Fibroblast of skin of scalp (primary cell): ENCODE measurements around the gene DR1.

Source experiments
- DNase-seq: peaks from one replicate; pipeline ENCODE4 v3.0.0-alpha.2; 2013

The DR1 gene

DNA sequence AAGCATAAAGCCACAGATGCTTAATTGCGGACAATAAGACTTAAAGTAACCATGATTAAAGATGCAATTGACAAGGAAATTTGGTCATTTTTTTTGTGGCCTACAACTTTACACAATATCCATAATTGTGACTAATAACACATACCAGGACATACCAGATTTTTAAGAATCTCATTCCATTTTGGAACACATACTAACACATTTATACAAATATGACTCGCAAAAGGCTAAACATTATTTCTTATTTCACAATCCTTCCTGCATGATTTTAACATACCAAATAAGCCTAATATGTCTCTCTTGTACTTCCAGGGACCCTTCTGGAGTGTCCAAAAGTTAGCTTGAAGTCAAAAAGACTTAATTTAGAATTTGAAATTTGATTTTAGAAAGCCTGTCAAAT is 48.8 kb downstream of the DR1 start:
- DNase-seq, result peak; percentile 69

DNA sequence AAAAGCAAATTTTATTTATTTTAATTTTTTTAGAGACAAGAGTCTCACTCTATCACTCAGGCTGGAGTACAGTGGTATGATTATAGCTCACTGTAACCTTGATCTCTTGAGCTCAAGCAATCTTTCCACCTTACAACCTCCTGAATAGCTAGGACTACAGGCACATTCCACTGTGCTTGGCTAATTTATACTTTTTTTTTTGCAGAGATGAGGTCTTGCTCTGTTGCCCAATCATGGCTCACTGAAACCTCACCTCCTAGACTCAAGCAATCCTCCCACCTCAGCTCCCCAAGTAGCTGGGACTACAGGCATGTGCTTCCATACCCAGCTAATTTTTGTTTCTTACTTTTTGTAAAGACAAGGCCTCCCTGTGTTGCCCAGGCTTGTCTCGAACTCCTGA is 49.5 kb downstream of the DR1 start:
- peak; percentile 13 for DNase-seq

DNA sequence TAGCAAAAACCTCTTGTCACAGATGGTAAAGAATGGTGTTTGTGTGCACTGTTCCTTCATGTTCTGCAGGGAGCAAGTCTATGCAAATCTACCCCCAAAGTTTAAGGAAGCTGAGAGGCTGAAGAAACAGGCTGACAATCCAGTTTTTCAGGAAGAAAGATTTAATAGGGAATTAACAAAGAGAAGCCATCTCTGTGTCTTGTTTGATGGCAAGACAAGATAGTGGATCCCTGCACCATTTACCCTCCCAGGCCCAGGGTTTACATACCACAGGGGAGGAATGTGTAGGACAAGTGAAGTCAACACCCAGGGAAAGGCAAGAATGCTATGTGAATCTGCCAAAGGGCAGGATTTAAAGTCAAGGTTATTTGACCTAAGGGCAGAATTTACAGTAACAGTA is 54.1 kb downstream of the DR1 start:
- no peak for DNase-seq

DNA sequence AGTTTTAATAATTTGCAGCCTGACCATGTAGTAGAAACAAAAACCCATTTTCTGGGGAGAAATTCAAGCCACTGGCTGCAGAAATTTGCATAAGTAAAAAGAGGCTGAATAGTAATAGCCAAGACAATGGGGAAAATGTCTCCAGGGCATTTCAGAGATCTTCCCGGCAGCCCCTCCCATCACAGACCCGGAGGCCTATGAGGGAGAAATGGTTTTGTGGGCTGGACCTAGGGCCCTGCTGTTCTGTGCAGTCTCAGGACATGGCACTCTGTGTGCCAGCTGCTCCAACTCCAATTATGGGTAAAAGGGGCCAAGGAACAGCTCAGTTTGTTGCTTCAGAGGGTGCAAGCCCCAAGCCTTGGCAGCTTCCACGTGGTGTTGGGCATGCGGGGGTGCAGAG is 62.5 kb downstream of the DR1 start:
- no peak for DNase-seq

DNA sequence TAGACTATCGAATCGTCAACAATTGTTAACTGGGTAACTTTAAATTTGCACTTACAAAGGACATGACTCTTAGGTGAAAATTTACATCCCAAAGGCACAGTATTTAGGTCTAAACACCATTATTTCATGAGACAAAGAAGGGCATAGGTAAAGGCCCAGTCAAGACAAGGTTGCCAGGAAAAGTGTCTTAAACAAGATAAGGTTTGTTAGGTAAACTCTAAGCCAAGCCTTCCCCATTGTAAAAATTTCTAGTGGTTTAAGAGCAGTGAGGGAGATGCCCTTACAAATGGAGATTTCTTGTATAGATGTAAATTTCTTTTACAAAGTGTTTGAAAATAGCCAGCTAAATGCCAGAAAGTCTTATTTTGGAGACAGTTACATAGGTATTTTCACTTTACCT is 65.3 kb downstream of the DR1 start:
- DNase-seq, result no peak

DNA sequence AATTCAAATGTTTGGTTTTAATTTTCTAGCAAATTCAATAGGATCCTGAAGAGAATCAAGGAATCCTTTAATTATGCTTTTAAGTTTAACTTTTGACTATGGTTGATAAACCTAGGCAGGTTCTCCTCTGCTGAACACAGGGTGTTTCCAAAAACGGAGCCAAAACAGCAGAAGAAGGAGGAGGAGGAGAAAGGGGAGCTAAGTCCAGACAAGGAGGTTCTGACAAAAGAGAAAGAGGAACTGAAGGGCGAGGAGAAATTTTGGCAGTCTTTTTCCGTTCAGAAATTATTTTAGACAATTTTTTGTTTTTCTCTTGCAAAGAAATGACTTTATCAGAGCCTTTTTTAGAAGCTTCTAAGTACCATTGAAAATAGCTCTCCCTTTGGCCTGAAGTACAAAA is 69.0 kb downstream of the DR1 start:
- no peak for DNase-seq

DNA sequence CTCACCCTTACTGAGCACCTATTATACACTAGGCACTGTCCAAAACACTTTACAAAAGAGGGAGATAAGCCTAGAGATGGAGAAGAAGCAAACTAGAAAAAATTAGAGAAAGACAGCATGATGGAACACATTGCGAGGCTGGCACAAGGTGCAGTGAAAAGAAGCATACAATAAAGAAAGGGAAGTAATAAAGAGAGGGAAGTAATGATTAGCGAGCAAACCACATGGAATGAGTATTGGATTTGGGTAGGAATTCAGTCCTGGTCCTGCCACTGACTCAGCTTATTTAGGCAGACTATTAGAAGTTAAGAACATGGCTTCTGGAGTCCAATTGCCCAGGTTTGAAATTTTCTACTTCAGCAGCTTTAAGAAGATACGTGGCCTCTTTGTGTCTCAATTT is 69.6 kb downstream of the DR1 start:
- no peak for DNase-seq

DNA sequence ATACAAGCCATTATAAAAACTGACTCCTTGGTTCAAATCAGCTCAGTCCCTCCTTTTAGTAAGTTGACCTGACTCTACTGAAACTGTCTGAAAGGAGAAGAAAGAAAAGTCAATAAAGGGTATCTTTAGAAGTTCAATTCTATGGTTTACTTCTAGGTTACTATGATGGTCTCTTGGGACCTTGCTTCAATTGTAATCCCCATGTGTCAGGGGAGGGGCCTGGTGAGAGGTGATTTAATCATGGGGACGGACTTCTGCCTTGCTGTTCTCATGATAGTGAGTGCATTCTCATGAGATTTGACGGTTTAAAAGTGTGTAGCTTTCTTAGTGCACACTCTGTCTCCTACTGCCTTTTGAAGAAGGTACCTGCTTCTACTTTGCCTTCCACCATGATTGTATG is 70.5 kb downstream of the DR1 start:
- DNase-seq, result no peak
